HG03558 (cell line): ENCODE measurements around the gene CYP27B1.
"Not testable (repeated sequence)": the region's sequence is repeated elsewhere in the genome, so short reads cannot be mapped to it uniquely, and the experiment has no call there.

Source experiments
- ATAC-seq: cut with Tn5 transposase; IDR thresholded peaks from one replicate; pipeline ENCODE4 v1.9.1; 2021; ENCODE audit warnings: moderate number of reproducible peaks; ENCODE audit not compliant: unreplicated experiment; ENCODE audit errors: extremely low read depth

The CYP27B1 gene

DNA sequence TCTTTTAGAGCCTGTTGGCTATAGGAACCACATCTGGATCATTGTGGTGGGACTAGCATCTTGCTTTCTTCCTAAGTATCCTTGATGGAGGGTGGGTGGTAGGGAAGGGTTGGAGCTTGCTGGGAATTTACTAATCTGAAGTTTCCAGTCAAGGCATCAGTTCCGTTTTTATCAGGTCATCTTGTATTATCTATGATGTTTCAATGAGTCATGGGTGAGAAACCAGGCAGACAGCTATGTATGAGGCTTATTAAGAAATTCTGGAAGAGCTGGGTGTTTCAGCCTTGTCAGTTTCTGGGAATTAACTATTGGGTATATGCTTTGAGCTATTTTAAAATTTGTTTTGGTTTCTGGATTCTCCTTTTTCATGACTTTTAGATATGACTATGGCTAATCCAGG is 27.0 kb upstream of the CYP27B1 start:
- ATAC-seq: no peak

DNA sequence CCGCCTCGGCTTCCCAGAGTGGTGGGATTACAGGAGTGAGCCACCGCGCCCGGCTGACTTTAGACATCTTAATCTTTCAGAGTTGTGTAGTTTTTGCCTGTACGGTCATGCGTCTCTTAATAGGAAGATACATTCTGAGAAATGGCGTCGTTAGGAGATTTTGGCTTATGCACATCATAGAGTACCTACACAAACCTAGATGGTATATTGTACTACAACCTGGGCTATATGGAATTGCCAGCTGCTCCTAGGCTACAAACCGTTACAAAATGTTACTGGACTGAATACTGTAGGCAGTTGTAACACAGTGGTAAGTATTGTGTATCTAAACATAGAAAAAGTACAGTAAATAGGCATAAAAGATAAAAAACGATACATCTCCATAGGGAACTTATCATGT is 17.0 kb upstream of the CYP27B1 start:
- ATAC-seq: no peak

DNA sequence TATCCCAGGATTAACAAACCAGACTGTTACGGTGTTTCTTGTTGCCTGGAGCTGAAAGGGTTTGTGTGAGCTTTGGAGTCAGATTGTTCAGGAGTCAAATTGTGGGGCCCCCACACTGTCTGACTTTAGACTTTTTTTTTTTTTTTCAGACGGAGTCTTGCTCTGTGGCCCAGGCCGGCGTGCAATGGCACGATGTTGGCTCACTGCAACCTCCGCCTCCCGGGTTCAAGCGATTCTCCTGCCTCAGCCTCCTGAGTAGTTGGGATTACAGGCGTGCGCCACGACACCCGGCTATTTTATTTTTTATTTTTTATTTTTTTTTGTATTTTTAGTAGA is 16.6 kb upstream of the CYP27B1 start:
- no peak for ATAC-seq

DNA sequence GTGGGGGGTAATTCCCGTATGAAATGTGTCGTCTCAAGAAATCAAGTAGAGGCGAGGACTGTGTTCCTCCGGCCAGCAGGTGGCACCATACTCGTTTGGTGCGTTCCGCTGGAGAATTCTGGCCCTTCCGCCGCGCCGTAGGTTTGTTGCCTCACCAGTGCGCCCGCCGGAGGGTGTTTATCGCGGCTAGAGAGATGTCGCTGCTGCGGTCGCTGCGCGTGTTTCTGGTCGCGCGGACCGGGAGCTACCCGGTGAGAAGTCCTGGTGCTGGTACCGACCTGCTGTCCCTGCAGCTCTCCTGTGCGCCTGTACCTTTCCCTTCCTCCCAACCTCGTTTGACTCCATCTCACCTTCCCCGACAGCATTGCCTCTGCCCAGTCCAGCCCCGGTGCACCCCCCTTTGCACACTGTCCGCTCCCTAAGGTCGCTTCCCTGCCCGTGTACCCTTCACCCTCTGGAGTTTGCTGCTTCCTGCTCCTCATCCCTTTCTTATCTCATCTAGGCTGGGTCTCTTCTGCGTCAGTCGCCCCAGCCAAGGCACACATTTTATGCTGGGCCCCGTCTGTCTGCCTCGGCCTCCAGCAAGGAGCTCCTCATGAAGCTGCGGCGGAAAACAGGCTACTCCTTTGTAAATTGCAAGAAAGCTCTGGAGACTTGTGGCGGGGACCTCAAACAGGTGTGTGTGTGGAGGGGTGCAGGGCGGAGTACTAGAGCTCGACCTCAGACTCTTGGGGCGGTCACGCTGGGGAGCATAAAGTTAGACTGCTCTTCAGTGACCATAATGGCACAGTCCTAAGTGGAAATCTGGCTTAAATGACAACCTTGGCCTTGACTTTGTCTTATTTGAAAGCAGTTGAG is 16.0 kb upstream of the CYP27B1 start, which contains the start of gene TSFM:
Gene TSFM (plus strand): TSS at position 180 of the 858 bp plus-strand sequence. CDS start 15 bp downstream, at position 195.
- ATAC-seq: peak; percentile 63

DNA sequence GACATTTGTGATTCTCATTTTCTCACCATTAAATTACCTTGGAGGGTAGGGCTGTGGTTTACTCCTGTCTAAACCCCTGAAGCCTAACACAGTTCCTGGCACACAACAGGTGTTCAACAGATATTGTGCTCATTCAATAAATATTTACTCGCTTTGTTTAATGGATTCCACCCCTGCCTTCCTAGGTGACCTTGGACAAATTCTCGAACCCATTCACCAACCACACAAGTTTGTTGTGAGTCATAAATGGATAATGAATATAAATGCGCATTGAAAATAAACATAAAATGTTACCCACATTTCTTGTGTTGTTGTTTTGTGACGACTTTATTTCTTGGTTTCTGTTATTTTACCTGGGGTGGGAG is 15.3 kb upstream of the CYP27B1 start:
- ATAC-seq: no peak

DNA sequence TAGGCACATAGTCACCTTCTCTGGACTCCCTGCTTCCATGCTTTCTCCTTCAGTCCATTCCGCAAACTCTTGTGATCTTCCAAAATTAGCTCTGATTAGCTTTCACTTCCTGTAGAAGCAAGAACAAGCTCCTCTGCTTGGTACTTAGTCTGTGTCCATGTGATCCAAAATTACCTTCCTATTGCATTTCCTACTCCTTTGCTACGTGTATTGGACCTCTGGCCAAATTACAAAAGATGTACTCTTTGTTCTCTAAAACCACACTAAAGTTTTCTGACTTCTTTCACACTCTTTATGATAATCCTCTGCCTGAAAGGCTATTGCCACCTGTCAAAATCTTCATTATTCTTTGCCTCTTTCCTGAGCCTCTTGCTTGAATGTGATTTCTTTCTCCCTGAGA is 14.9 kb upstream of the CYP27B1 start:
- ATAC-seq: no peak

DNA sequence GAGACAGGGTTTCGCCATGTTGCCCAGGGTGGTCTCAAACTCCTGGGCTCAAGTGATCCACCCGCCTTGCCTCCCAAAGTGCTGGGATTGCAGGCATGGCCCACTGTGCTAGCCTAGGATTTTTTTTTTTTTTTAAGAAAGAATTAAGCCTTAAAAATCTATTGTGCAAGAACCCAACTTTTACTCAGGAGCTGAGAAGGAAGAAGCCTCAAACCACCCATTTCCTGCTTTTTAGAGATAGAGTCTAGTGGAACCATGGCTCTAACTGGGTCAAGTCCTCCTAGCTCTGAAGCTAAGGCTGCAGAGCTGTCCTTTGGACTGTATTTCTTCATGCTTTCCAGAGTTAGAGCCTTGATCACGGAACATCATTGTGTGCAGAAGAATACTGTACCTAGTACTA is 14.4 kb upstream of the CYP27B1 start:
- ATAC-seq: no peak

DNA sequence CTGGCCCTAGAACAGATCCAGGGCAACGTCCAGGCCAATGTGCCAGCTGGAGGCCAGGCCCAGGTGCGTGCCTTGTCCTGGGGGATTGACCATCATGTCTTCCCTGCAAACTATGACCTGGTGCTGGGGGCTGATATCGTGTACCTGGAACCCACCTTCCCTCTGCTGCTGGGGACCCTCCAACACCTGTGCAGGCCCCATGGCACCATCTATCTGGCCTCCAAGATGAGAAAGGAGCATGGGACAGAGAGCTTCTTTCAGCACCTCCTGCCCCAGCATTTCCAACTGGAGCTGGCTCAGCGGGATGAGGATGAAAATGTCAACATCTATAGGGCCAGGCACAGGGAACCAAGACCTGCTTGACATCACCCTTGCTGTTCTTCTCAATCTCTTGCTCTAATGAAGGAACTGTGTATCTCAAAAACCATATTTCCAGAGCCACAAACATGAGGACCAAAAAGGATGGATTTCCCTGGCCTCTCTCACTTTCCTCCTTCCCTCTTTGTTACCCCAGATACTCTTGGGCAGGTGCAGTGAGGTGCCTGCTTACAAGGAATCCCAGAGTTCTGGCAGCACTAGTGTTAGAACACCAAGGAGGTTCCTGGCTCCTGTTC is 13.5 kb upstream of the CYP27B1 start:
- ATAC-seq: no peak

DNA sequence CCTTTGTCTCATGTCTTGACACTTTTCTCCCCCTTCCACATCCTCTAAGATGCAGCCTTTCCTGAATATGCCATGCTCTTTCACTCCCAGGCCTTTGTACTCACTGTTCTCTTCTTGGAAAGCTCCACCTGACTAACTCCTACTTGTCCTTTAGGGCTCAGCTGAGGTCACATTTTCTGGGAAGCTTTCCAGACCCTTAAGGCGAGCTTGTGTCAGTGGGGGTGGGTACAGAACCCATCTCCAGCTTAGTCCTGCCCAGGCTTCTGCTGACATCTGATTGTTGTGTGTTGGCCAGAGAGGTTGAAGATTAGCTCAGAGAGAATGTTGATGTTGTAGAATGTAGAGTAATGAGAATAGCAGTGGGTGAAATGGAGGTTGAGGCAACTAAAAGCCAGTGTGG is 12.9 kb upstream of the CYP27B1 start:
- ATAC-seq: no peak

DNA sequence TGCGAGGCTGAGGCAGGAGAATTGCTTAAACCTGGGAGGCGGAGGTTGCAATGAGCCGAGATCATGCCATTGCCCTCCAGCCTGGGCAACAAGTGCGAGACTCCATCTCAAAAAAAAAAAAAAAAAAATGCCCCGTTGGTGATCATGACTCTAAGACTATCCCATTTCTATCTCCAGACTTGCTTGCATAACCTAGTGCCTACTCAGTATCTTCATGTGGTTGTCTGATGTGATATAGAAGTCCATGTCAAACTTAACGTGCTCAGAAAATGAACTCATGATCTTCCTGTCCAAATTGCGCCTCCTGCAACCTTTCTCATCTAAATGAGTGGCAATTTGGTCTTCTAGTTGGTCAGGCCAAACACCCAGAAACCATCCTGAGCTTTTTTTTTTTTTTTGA is 11.0 kb upstream of the CYP27B1 start:
- no peak for ATAC-seq

DNA sequence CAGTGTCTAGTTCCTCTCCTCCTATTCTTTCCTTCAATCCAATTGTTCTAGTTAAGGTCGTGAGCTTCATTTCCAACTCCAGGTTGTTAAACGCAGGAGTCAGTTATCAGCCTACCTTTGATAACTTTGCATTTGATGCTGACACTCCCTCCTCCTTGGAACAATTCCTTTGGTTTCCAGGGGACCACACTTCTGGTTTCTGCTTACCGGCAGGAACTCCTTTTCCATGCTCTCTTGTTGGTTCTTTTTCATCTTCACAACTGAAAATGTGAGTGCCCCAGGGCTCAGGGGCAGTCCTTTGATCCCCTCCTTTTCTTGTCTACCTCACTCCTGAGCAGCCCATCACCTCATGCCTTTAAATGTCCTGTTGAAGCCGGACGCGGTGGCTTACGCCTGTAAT is 10.5 kb upstream of the CYP27B1 start:
- no peak for ATAC-seq

DNA sequence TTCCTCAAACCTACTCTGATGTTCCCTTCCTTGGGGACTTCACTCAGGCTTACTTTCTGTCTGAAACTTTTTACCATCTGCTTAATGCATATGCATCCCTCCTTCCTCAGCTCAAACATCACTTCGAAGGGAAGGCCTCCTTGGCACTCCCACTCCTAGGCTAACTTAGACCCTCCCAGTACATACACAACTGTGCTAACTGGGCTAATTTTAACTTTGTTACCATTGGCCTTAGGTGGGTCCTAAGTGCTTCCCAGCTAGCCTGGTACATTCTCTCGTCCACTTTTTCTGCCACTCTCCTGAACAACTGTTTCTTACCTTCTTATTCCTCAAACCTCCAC is 9.3 kb upstream of the CYP27B1 start:
- no peak for ATAC-seq

DNA sequence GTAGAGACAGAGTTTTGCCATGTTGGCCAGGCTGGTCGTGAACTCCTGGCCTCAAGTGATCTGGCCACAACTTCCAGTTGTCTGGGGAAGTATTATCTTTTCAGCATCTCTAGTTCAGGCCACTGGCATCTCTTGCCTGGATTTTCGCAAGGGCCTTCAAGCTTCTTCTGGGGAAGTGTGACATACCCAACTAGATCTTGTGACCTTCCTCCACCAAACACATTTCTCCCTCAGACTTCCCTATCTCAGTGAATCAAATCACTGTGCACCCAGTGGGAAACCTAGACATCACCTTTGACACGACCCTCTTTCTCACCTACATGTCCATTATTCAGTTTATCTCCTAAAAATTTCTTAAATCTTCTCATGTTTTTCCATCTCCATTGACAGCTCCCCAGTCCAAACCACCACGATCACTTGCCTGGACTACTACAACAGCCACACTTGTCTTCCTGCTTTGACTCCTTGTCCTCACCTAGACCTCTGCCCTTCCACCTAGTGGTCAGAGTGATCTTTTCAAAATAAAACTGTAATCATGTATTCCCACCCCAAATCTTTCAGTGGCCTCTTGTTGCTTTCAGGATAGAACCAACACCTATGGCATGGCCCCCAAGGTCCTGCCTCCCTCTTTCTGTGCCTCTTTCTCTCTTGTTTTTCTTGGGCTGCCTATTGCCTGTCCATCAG is 8.8 kb upstream of the CYP27B1 start:
- ATAC-seq: no peak

DNA sequence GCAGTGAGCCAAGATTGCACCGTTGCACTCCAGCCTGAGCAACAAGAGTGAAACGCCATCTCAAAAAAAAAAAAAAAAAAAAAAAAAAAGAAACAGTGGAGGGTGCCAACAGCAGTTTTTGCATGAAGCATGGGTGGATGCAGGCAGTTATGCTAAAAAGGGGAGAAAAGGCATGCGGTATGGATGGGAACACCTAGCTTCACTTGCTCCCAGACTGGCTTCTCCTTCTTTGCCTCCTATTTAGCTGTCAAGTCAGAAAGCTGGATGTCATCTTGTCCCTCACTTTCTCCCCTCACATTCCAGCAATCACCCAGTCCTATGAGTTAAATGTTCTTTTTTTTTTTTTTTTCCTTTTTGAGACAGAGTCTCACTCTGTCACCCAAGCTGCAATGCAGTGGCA is 8.2 kb upstream of the CYP27B1 start:
- no peak for ATAC-seq

DNA sequence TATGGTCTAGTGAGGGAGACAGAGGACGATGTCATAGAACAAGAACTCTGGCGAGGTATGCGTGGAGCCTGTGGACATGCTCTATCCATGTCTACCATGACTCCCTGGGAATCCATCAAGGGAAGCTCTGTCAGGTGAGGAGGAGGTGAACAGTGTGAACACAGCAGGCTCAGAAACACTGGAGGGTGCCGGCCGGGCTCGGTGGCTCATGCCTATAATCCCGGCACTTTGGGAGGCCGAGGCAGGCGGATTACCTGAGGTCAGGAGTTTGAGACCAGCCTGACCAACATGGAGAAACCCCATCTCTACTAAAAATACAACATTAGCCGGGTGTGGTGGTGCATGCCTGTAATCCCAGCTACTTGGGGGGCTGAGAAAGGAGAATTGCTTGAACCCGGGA is 7.8 kb upstream of the CYP27B1 start:
- ATAC-seq: not testable (repeated sequence)

DNA sequence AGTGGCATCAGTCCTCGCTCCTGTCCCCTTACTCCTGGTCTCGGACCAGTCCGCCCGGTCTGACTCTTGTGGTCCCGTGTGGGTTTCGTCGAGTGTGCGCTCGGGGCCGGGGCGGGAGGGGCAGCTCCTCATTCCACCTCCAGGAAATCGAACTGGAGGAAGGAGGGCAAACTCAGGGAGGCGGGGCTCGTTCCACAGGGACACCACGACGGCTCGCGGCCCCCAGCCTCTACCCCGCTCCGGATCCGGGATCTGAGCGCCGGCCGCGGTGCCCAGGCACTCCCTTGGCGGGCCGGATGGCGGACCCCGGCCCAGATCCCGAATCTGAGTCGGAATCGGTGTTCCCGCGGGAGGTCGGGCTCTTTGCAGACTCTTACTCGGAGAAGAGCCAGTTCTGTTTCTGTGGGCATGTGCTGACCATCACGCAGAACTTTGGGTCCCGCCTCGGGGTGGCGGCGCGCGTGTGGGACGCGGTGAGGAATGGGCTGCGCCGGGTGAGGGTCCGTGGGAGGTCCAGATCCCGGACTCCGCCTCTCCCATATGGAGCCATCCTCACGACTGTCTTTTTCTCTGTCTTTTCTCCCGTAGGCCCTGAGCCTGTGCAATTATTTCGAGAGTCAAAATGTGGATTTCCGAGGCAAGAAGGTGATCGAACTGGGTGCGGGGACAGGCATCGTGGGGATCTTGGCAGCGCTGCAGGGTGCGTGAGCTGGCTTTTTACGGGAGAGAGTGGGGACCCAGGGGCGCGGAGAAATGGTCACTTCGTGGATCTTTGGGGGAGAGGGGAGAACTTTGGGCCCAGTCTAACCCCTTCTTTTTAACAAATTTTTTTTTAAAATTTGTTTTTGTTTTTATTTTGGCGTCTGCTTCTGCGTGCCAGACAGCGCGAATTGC is 5.8 kb upstream of the CYP27B1 start, which contains the start of gene EEF1AKMT3:
Gene EEF1AKMT3 (plus strand): TSS at position 186 of the 894 bp plus-strand sequence. CDS start 111 bp downstream, at position 297.
- peak; percentile 4 for ATAC-seq

DNA sequence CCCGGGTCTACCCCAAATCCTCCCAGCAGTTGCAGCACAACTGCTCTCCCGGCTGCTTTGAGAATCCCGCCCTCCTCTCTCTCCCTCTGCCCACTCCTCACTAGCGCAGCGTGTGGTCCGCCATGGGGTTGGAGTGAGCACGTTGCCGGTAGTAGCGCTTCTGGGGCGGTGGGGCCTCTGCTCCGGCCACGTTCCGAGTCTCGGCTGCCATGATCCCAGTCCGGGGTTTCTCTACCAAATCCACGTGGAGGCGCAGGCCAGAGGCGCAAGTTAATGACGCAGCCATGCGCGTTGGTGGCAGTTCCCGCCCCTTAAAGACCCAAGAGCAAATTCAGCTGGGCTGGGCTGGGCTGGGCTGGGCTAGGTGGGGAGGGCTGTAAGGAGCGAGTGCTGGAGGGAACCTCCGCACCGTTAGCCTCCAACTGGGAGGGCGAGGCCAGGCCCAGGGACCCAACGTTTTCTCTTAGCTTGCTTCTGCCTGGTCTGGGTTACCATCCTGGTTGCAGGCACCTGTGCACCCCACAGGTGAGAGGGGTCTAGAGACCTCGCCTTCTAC is 5.1 kb upstream of the CYP27B1 start, which contains the start of gene METTL1:
Gene METTL1 (minus strand): TSS at position 233 of the 556 bp plus-strand sequence. CDS start 22 bp downstream, at position 211.
- peak; percentile 45 for ATAC-seq

DNA sequence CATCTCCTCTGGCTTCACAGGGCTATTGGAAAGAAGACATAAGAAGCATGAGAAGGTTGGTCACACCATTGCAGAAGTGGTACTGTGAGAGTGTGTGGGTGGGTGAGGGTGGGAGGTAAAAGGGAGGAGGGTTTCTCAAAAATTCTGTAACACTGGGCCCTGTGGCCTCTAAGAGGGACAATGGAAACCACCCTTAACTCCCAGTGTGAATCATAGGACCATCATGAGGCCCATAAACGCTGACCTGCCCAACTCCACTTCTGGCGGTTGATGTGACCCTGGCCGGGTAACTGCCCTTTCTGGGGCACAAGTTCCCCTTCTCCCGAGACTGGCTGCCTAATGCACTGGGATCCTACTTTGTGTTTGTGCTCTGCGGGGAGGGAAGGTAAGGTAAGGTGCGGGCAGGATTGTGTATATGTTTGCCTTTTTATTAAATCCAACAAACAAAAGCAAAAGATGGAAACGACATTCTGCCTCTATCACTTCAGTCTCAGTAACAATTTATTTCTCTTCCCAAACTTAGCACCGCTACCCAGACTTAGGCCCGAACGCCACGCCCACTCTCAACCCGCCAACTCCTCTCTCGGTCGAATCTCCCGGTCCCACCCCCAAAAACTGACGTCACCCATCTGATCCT is 4.5 kb upstream of the CYP27B1 start:
- ATAC-seq: peak; percentile 64

DNA sequence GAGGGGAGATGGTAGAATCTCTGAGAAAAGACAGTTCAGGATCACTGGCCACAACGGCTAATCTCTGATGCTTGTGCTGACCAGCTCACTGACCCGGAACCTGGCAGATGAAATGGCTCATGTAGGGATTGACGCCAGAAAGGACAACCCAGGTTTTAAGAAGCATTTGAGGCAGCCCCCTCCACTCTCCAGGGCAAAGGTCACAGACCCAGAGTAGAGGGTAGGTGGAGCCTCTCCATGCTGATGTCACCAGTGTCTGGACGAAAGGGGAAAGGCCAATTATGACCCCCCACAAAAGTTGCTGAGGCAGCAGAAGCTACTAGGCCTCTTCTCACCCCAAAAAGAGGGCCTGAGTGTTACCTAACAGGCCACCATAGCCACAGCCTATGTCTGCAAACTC is 3.9 kb upstream of the CYP27B1 start:
- no peak for ATAC-seq
